GM12875 (cell line): ENCODE data around the gene COL4A4.

Source experiments
- H3K4me3 ChIP-seq: one replicate; pipeline ENCODE4 v1.5.1; 2011; ENCODE audit warnings: low read depth, low read length, control low read depth
- CTCF ChIP-seq: IDR thresholded peaks from 2 replicates; pipeline ENCODE4 v1.5.1; 2011; ENCODE audit warnings: low read depth, mild to moderate bottlenecking, control low read depth, inconsistent platforms, low read length, moderate library complexity, borderline replicate concordance; ENCODE audit not compliant: insufficient read depth

Gene COL4A4

GRCh38 chr2:227163998-227164762 lies at the start of gene COL4A4, which contains the start of gene COL4A3:
TSS of gene COL4A4 (minus strand) at chr2:227164205. CDS start at chr2:227147483, 16,722 bp downstream.
TSS of gene COL4A3 (plus strand) at chr2:227164624. CDS start at chr2:227164727, 103 bp downstream.
- peak within 1 kb of the TSS; percentile 80 for H3K4me3 ChIP-seq

GRCh38 chr2:227207573-227207972 lies 43.6 kb upstream of the COL4A4 start:
- no peak overlapping the region for H3K4me3 ChIP-seq
- TF ChIP-seq CTCF, result no peak

More at GRCh38 chr2:227163998-227164762, at the start of gene COL4A4, which contains the start of gene COL4A3:
- TF ChIP-seq CTCF, result no peak

GRCh38 chr2:227206406-227206805 lies 42.4 kb upstream of the COL4A4 start:
- no peak overlapping the region for H3K4me3 ChIP-seq
- TF ChIP-seq CTCF, result no peak

GRCh38 chr2:227205701-227206100 lies 41.7 kb upstream of the COL4A4 start:
- H3K4me3 ChIP-seq, result no peak overlapping the region
- TF ChIP-seq CTCF, result no peak

- no peak for TF ChIP-seq CTCF
- no peak overlapping the region for H3K4me3 ChIP-seq
These were observed 40.4 kb upstream of the COL4A4 start for GRCh38 chr2:227204452-227204851.

GRCh38 chr2:227201771-227202170 lies 37.8 kb upstream of the COL4A4 start:
- no peak for TF ChIP-seq CTCF
- H3K4me3 ChIP-seq, result no peak overlapping the region

- TF ChIP-seq CTCF, result no peak
- no peak overlapping the region for H3K4me3 ChIP-seq
These were observed 34.9 kb upstream of the COL4A4 start for GRCh38 chr2:227198866-227199265.
